NB4 (cell line): ENCODE data around the gene NTNG2.

Source experiments
- DNase-seq: peaks from one replicate; pipeline ENCODE4 v3.0.0; 2010; ENCODE audit warnings: low read depth
- H3K4me3 ChIP-seq: one replicate; pipeline ENCODE4 v1.5.1; 2011; ENCODE audit warnings: mild to moderate bottlenecking, low read depth, low read length, moderate library complexity
- MYC ChIP-seq: IDR thresholded peaks from 2 replicates; pipeline ENCODE4 v1.6.1; 2011; ENCODE audit warnings: low read depth, low read length
- POLR2A ChIP-seq: IDR thresholded peaks from 2 replicates; pipeline ENCODE4 v1.6.1; 2011; ENCODE audit warnings: mild to moderate bottlenecking; ENCODE audit not compliant: insufficient read length; ENCODE audit errors: extremely low read depth
- TF ChIP-seq, protein P1 (sequence below): IDR thresholded peaks from one replicate; pipeline ENCODE4 v1.5.1; 2012; ENCODE audit warnings: low read depth, low read length
- TF ChIP-seq, protein P2 (sequence below): IDR thresholded peaks from 2 replicates; pipeline ENCODE4 v1.6.1; 2011; ENCODE audit warnings: low read depth, low read length

Gene NTNG2, protein sequence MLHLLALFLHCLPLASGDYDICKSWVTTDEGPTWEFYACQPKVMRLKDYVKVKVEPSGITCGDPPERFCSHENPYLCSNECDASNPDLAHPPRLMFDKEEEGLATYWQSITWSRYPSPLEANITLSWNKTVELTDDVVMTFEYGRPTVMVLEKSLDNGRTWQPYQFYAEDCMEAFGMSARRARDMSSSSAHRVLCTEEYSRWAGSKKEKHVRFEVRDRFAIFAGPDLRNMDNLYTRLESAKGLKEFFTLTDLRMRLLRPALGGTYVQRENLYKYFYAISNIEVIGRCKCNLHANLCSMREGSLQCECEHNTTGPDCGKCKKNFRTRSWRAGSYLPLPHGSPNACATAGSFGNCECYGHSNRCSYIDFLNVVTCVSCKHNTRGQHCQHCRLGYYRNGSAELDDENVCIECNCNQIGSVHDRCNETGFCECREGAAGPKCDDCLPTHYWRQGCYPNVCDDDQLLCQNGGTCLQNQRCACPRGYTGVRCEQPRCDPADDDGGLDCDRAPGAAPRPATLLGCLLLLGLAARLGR

DNA sequence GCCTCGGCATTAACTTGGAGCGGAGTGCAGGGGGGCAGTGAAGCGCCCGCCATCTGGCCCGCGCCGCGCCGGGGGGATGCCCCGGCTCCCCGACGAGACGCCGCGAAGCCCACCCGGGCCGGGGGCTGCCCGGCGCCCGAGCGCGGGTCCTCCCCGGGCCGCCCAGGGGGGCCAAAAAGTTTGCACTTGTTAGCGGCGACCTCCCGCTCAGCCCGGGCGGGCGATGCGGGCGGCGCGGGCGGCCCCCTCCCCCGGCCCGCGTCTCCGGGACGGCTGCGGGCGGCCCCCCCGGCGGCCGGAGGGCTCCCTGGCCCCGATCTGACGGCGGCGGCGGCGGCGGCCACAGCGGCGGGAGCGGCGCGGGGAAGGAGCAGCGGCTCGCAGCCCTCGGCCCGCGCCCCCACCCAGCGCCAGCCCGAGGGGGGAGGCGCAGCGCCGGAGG is at the start of gene NTNG2:
NTNG2 (plus strand) TSS at position 316 of the 442 bp plus-strand sequence. CDS start 4,774 bp downstream, outside the sequence.
- TF ChIP-seq MYC (no peak), POLR2A (peak; percentile 62)
- TF ChIP-seq, protein P1, sequence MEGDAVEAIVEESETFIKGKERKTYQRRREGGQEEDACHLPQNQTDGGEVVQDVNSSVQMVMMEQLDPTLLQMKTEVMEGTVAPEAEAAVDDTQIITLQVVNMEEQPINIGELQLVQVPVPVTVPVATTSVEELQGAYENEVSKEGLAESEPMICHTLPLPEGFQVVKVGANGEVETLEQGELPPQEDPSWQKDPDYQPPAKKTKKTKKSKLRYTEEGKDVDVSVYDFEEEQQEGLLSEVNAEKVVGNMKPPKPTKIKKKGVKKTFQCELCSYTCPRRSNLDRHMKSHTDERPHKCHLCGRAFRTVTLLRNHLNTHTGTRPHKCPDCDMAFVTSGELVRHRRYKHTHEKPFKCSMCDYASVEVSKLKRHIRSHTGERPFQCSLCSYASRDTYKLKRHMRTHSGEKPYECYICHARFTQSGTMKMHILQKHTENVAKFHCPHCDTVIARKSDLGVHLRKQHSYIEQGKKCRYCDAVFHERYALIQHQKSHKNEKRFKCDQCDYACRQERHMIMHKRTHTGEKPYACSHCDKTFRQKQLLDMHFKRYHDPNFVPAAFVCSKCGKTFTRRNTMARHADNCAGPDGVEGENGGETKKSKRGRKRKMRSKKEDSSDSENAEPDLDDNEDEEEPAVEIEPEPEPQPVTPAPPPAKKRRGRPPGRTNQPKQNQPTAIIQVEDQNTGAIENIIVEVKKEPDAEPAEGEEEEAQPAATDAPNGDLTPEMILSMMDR, result no peak
- TF ChIP-seq, protein P2, sequence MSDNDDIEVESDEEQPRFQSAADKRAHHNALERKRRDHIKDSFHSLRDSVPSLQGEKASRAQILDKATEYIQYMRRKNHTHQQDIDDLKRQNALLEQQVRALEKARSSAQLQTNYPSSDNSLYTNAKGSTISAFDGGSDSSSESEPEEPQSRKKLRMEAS, result no peak
- no peak for DNase-seq
- H3K4me3 ChIP-seq, result peak within 1 kb of the TSS; percentile 77

DNA sequence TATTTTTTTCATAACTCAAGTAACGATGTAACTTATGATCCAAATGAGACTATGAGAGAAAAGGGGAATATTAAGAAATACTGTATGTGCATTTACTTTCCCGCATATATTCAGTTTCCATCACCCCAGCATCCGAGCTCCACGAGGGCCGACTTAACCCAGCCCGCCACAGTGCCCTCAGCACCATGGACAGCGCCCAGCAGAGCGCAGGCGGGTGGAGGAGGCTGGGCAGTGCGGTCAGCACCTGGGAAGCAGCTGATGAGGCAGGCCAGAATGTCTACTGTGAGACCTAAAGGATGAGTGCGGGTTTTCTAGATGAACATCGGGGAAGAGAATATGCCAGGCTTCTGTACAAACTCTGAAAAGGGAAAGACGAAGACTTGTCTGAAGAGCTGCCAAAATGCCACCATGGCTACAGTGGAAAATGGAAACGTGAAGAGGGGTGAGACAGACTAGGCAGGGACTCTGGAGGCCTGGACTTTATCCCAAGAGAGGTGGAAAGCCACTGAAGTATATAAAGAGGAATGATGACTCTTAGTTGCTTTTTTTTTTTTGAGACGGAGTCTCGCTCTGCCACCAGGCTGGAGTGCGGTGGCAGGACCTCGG is 47.7 kb upstream of the NTNG2 start:
- TF ChIP-seq POLR2A, result no peak
- TF ChIP-seq, protein P2, result peak; percentile 71
- 0 out of 2 replicates have a peak, but pooled peaks have one; percentile 13 for TF ChIP-seq MYC
- peak; percentile 66 for DNase-seq
- H3K4me3 ChIP-seq, result no peak overlapping the region

DNA sequence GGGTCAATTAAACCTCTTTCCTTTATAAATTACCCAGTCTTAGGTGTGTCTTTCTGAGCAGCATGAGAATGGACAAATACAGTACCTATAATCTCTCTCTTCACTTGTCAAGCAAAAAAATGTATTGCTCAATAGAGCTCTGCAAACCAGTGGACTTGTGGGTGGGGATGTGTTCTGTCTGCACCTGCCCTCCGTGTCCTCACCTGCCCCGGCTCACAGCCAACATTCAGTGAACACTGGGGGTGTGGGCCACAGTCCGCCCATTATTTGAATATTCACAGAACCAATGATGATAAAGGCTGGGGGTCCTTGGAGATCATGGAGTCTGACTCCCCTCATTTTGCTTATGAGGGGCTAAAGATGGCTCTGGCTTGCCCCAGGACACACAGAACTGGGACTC is 45.3 kb upstream of the NTNG2 start:
- TF ChIP-seq, protein P1, result no peak
- TF ChIP-seq, protein P2, result no peak
- TF ChIP-seq MYC, result no peak
- no peak for TF ChIP-seq POLR2A
- no peak for DNase-seq
- no peak overlapping the region for H3K4me3 ChIP-seq

DNA sequence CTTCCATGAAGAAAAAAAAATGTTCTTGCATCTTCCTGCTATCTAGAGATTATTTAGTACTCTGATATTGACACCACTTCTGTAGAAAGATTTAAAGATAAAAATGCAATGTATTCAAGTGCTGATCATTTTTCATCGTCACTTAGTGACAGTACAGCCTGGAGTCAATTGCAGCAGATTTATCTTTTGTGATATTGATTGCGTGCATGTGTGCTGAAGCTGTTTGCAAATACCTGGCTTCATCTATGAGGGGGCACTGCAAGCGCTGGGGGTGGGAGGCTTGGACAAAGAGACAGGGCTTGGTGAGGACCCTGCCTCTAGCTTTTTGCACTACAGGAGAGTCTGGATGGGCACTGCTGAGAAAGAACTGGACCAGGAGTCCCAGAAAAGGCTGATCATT is 44.2 kb upstream of the NTNG2 start:
- DNase-seq, result no peak
- no peak overlapping the region for H3K4me3 ChIP-seq
- TF ChIP-seq MYC, result no peak

DNA sequence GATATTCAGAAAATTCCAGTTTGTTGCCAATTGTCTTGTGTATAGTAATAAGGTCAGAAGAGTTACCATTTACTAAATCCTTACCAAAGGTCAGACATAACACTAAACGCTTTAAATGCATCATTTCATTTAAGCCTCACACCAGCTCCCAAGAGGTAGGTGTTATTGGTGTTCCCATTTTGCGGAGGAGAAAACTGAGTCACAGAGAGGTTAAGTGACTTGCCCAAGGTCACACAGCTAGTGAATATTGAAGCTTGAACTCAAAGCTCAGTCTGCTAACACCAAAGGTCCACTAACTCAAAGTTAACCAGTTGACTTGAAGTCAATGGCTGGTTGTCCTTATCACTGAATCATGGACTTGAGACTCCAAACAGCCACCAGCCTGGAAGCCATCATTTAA is 40.8 kb upstream of the NTNG2 start:
- no peak overlapping the region for H3K4me3 ChIP-seq
- TF ChIP-seq, protein P1, result no peak
- TF ChIP-seq MYC (no peak), POLR2A (no peak)
- TF ChIP-seq, protein P2, result no peak
- no peak for DNase-seq

DNA sequence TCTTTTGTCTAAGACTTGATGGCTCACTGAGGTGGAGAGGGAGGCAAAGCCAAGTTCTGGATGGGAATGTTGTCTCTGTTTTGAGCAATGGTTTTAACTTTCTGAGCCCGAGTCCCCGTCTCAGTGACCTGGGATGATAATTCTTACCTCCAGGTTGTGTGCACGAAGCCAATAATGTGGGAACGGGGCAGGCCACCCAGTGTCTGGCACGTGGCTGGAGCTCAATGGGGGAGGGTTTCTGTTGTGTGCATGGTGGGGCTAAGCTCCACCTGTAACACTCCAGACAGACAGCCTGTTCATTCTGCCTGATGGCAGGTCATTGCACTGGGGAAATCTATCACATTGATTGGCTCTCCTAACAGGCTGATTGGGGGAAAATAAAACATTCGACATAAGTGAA is 37.1 kb upstream of the NTNG2 start:
- no peak for DNase-seq
- H3K4me3 ChIP-seq, result no peak overlapping the region
- TF ChIP-seq MYC (no peak), POLR2A (no peak)
- TF ChIP-seq, protein P1, result no peak
- TF ChIP-seq, protein P2, result no peak
